ENCODE measurements around the gene PCNX2.
A peak's percentile ranks its signal among the peaks of the same experiment; 100 is the strongest.

DNA sequence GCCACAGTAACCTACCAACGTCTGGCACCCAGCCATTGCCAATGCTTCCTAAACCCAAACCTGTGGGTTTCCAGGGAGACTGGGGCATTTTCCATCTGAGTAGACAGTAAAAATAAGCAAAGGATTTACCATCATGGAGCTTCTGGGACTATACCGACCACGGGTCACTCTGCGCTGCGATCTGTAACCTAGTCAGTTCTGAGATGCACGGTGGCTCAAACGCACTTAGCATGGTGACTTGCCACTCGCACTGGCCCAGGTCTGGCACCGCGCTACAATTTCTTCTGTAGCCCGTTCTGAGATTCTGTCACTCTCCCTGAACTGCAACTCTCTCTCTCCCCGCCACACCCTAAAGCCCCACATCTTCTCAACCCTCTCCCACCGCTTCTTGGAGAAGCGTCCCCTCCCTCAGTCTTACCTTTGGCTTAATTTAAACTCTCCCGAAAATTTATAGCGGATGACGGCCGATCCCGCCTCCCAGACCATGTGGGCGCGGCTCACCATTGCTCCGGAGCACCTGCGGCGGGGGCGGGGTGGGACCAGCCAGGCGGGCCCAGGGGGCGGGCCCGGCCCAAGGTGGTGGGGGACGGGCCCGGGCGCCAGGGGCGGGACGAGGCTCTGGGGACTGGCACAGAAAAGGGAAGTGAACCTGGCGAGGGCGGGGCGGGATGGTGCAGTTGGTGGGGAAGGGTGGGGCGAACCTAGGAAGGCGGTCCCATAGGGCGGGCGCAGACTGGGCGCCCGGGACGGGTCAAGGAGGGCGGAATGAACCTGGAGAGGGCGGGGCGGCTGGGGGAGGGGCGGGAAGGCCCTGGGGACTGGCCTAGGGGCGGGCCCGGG is 31.5 kb upstream of the PCNX2 start:
- TF ChIP-seq, protein P1, sequence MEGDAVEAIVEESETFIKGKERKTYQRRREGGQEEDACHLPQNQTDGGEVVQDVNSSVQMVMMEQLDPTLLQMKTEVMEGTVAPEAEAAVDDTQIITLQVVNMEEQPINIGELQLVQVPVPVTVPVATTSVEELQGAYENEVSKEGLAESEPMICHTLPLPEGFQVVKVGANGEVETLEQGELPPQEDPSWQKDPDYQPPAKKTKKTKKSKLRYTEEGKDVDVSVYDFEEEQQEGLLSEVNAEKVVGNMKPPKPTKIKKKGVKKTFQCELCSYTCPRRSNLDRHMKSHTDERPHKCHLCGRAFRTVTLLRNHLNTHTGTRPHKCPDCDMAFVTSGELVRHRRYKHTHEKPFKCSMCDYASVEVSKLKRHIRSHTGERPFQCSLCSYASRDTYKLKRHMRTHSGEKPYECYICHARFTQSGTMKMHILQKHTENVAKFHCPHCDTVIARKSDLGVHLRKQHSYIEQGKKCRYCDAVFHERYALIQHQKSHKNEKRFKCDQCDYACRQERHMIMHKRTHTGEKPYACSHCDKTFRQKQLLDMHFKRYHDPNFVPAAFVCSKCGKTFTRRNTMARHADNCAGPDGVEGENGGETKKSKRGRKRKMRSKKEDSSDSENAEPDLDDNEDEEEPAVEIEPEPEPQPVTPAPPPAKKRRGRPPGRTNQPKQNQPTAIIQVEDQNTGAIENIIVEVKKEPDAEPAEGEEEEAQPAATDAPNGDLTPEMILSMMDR (IDR thresholded peaks at IDR 0.05) = no peak
- peak in 1 of 2 donors; percentile 15 for TF ChIP-seq POLR2A (IDR thresholded peaks at IDR 0.05)
